GM03348 (cell line): Measurements from ENCODE around the gene NDFIP2.

Experiments used
- DNase-seq: peaks from one replicate; pipeline ENCODE4 v3.0.0; 2012; ENCODE audit warnings: low spot score

NDFIP2 gene

DNA sequence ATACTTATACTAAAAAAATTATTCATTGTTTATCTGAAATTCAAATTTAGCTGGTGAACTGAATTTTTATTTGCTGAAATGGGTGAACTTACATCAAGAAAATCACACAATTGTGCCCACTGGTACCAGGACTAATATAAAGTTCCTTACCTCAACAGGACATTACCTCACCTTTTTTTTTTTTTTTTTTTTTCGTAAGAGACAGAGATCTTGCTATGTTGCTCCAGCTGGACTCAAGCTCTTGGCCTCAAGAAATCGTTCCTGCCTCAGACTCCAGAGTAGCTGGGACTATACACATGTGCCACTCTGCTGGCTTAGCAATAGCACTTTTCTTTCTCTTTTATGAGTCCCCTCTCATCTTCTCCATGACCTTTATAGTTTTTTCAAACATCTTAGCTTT, 22.5 kb upstream of the NDFIP2 start:
- no peak for DNase-seq

DNA sequence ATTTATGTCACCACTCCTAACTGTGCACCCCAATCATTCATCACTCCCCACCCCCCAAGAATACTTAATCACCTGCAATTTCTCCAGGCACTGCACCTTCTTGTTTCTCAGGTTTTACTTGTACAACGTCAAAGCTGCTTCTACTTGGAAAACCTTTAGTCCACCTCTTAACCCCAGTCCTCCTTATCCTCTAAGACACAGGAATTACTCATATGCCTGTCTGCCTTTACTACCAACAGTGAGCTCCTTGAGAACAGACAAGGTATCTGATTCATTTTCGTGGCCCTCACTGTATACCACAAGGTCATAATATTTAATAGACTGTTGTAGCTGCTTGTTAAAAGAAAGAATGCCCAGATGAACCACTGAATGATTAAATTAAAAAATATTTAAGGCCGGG, 21.0 kb upstream of the NDFIP2 start:
- DNase-seq, result no peak

DNA sequence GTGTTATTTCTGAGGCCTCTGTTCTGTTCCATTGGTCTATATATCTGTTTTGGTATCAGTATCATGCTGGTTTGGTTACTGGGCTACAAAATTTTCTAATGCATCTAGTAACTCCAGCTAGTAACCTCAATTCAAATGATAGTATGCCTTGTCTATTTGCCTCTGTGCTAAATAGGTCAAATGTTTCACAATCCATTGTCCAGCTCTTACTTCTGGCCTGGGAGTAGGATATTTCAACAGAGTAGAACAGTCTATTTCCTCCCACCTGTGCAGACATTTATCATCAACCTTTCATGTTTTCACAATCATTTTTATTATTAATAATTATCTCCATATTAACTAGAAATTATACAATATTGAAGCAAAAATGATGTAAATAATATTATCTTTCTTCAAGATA, 18.1 kb upstream of the NDFIP2 start:
- no peak for DNase-seq

DNA sequence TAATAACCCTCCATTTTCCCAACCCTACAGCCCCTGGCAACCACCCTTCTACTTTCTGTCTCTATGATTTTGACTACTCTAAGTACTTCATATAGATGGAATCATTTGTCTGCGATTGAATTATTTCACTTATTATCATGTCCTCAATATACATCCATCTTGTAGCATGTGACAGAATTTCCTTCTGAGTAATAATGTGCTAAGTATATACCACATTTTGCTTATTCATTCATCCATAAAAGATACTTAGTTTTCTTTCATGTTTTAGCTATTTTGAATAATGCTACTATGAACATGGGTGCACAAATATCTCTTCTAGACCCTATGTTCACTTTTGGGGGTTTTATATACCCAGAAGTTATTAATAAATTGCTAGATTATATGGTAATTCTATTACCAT, 17.4 kb upstream of the NDFIP2 start:
- no peak for DNase-seq

DNA sequence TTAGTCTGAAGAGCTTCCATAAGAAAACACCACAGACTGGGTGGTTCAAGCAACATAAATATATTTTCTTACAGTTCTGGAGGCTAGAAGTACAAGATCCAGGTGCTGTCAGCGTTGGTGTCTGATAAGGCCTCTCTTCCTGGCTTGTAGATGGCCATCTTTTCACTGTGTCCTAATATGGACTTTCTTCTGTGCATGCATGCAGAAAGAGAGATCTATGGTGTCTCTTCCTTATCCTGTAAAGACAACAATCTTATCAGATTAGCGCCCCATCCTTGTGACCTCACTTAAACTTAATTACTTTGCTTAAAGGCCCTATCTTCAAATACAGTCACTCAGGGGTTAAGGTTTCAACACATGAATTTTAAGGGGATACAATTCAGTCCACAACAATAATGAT, 14.1 kb upstream of the NDFIP2 start:
- DNase-seq, result no peak

DNA sequence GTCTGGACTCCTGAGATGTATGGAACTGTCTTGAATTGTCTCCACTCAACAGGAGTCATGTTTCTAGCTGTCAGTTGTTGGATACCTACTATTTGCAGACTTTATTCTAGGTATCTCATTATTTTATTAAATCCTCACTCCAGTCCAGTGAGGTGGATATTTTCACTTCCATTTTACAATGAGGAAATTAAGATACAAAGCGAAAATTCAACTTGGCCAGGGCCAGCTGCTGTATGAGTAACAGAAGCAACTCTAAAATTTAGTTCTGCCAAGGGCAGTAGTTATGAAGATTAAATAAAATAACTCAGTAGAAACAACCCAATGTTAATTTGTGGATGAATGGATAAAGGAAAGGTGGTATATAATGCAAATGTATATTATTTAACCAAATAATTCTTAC, 12.6 kb upstream of the NDFIP2 start:
- no peak for DNase-seq

DNA sequence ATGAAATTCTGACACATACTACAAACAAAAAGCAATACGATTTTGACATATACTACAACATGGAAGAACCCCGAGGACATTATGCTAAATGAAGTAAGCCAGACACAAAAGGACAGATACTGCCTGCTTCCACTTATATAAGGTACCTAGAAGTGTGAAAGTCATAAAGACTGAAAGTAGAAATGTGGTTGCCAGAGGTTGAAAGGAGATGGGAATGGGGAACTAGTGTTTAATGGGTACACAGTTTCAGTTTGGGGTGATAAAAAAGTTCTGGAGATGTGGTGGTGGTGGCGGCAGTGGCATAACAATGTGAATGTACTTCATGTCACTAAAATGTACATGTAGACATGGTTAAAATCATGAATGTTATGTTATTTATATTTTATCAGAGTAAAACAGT, 12.1 kb upstream of the NDFIP2 start:
- DNase-seq, result no peak

DNA sequence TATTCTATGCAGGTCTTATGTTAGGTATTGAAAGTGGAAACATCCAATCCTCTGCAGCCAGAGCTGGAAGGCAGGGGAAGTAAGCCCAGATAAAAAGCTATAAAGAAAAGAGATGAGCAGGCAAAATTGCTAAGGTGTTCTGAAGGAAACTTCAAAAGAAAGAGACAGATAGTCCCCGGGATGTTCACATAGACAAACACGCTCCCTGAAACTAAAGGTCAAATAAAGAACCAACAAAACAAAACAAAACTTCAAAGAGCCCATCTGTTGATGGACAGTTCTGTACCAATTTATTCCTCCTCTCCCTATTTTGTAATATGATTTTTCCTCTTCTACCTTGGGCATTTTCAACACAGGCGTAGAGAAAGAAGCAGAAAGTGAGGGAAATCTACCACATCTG, 11.3 kb upstream of the NDFIP2 start:
- no peak for DNase-seq

DNA sequence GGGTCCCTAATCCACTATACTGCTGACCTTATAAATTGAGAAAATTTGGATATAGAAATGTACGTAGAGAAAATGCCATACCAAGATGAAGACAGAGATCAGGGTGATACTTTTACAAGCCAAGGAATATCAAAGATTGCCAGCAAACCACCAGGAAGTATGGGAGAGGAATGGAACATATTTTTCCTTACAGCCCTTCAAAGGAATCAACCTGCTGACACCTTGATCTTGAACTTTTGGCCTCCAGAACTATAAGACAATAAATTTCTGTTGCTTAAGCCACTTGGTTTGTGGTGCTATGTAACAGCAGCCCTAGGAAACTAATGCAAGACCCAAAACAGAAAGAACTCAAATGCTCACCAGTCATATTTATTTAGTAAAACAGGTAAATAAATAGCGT, 10.3 kb upstream of the NDFIP2 start:
- no peak for DNase-seq

DNA sequence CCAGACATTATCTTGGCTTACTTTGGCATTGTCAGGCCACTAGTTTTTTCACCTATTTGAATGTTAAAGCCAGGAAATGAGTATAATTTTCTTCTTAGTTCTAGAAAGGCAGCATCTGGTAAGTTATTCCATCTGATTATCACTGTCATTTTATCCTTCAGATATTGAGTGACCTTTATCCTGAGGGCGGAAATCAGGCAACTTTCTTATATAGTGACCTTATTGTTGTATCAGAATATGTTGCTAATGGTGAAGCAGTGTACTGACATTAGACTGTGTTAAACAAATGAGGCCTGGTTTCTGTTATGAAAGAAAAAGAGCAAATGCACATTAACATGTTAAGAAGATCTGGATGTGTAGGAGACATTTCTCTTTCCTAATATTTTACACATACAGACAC, 5.4 kb upstream of the NDFIP2 start:
- no peak for DNase-seq

DNA sequence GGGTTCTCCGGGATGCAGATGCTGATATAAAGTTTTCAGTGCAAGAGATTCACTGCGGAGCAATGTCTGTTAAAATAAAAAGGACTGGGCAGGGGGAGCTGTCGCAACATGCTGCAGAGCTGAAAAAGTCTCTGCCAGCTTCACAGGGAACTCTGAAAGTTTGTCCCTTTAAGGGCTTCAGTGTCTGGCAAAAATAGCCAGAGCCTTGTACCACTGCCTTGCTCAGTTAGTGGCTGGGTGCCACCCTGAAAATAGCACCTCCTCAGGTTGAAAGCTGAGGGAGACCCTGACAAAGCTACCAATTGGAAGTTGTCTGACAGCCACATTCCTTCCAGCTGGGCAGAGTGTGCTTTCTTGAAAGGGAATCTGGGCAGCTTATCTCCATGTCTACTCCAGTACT, 3.0 kb upstream of the NDFIP2 start:
- no peak for DNase-seq

DNA sequence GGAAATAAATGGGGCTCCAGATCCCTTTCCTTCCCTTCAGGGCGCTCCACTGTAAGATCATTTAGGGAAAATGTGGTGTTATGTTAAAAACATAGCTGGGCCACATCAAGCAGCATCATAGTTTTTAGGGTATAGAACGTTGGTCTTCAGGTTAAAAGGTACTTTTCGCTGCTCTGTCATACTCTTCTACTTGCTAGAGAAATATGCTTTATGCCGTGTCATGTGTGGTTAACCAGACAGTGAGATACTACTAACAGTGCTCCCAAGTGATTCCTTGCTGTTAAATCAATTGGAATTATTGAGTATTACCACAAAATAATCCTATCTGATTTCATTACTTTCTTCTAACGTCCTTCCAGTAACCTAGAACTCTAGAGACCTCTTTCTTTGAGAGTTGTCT, 1.1 kb upstream of the NDFIP2 start:
- DNase-seq, result no peak

DNA sequence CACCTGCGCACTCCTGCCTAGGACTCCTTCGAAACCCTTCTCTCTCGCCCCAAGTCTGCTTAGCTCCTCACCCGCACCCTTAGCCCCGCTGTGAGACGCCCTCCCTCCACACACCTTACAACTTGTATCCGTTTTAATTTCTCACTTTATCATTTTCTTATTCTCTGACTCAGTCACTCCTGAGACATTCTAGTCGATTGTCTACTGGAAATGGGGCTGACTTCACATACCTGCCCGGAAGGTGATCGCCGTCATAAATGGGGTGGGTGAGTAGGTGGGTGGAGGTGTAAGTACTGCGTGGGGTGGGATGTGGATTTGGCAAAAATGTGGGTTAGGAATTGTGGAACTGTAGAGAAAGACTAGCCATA, 714 bp downstream of the NDFIP2 start:
- no peak for DNase-seq

DNA sequence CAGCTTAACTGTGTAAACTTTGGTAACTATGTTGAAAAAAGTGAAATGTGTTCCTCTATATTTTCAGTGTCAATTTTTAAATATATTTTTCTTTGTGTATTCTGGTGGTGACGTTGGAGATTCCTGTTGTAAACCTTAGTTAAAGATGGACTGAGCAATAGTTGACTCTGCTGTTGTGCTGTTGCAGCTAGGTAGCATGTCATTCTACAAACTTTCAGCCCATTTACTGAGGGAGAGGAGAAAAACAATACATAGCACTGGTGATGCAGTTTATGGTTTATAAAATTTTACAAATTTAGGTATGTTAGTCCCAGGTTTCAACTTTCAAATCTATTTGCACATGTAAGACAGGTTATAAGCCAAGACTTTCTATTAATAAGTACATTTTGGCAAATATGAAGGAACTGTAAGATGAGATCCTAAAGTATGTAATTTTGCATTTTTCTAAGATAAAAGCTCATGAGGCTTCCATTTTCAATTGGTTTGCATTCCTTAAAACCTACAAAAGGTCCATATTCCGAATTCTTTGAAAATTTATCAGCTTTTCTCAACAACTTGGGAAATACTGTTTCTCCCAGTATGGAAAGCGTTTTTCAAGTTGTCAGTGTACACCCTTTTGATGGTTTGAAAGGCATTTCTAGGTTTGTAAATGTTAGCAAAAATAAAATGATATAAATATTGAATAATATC, 1.5 kb downstream of the NDFIP2 start:
- peak; percentile 9 for DNase-seq

DNA sequence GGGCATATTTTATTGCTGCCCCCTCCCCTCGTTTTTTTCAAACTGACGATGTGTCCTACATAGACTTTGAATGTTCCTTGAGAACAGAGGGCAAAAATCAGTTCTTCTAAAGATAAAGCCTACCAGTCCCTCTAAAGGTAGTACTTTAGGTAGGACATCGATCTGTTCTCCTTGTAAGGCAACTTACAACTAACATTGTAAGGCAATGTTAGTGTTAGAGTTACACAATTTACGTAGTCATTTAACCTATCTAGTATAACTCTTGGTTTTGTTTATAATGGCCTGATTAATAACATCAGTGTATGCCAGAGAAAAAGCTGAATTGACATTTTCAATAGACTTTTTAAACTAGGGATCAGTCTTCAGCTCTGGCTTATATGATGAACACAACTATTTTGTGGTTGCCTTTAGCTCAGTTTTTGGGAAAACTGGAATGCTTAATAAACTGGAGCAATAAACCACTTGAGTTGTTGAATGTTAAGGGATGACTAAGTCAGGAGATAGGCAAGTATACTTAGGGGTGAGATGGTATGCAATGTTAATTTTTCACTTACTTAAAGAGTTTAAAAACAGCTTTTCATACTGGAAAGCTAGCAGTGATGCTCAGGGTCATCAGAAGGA, 2.2 kb downstream of the NDFIP2 start:
- DNase-seq, result peak; percentile 62

DNA sequence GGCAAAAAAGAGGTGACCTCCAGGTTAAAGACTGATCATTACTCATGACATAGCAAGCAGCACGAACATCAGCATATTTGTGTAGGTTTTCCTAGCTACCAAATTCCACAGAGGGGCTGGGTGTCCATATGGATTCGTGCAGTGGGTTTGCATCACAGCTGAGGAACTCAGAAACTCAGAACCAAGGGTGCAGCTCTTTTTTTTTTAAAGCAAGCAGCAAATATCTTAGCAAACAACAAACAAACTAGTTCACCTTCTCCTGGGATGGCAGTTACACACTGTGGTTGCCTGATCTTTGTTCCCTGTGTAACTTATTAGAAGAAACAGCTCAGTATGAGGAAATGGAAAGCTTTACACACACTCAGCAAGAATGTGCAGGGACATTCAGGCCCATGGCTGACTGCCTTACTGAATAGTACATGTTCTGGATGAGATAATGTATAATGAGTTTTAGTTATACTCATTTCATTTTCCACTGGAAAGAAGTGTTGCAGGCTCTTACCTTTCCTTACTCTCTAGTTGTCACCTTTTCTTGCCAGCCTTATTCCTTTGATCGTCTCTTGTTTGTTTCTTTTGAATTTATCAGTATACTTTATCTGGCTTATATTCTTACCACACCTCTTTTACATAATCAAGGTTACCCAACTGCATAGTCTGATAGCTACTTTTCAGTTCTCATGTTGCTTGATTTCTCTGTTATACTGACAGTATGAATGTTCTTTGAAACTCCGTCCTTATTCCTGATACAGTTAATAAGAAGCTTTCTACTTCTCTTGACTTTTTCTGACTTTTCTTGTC, 4.3 kb downstream of the NDFIP2 start:
- DNase-seq, result peak; percentile 60

DNA sequence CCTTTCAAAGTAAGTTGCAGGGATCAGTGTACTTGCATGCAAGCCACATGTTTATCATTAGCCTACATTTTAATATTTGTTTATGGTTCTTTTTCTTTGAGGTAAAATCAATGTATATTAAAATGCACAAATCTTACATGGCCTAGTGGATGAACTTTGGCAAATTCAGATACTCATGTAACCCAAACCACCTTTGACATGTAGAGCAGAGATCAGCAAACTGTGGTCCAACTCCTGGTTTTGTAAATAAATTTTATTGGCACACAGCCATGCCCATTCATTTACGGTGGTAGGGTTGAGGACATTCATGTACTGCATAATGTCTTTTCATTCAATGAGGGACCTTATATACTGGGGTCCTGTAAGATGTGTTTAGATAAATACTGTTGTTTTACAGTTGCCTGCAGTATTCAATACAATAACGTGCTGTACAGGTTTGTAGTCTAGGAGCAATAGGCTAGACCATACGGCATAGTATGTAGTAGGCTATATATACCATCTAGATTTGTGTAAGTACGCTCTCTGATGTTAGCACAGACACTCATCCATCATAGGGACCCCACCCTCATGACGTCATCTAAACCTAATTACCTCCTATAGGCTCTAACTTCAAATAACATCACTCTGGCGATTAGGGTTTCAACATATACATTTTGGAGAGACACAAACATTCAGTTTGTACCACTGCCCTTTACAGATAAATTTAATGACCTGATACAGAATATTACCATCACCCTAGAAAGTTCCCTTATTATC, 5.7 kb downstream of the NDFIP2 start:
- no peak for DNase-seq

DNA sequence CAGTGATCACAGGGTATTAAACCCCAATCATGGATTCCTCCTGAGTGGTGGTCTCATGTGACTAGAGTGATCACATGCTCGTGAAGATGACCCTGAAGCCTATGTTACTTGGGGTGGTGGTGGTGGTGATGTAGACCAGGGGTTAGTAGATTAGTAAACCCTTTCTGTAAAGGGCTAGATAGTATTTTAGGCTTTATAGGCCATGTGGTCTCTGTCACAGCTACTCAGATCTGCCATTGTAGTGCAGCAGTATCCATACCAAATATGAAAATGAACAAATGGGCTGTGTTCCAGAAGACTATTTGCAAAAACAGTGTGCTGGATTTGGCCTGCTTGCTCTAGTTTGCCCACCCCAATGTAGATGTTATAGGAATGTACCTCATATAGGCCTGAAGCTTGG, 9.4 kb downstream of the NDFIP2 start:
- DNase-seq, result no peak

DNA sequence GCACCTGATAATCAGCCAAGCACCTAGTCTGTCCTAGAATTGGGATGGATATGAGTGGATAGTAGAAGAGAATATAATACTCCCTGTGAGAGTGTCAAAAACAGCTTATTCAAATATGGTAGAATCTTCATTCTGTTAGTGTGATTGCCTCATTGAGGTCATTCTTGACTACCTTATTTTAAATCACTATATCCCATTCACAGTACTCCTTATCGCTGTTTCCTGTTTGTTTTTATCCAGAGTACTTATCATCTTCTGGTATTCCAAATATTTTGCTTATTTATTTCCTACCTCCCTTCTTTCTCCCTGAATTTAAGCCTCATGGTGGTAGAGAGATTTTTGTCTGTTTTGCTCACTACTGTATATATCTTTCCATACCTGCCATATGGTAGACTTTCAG, 9.9 kb downstream of the NDFIP2 start:
- no peak for DNase-seq

DNA sequence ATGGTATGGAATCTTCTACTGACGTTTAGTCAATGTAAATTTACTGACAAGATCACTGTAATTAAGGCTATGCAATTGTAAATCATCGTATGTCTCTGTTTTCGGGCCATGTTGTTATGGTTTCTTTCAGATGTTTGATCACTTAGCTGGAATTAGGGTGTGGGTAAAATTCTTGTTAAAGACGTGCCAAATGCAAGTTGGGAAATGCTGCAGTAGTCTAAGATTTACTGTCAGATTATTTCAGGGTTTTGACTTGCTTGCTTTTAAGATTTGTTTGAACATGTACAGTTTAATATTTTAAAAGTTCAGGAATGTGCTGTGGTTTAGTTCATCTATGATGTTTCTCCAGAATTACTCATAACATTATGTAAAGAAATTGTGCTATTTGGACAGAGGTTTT, 10.8 kb downstream of the NDFIP2 start:
- DNase-seq, result peak; percentile 57

DNA sequence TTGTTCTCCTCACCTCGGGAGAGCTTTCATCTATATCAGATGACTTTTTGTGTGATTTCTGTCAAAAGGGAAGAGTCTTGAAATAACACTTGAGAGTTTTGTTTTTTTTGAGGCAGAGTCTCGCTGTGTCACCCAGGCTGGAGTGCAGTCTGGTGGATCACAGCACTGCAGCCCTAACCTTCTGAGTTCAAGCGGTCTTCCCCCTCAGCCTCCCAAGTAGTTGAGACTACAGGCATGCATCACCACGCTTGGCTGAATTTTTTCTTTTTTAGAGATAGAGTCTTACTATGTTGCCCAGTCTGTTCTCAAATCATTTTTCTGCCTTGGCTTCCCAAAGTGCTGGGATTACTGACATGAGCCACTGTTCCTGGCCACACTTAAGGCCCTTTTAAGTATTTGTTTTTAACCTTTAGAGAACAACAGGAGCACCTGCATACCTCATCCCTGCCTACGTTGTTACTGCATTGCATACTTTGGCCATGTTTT, 11.4 kb downstream of the NDFIP2 start:
- no peak for DNase-seq

DNA sequence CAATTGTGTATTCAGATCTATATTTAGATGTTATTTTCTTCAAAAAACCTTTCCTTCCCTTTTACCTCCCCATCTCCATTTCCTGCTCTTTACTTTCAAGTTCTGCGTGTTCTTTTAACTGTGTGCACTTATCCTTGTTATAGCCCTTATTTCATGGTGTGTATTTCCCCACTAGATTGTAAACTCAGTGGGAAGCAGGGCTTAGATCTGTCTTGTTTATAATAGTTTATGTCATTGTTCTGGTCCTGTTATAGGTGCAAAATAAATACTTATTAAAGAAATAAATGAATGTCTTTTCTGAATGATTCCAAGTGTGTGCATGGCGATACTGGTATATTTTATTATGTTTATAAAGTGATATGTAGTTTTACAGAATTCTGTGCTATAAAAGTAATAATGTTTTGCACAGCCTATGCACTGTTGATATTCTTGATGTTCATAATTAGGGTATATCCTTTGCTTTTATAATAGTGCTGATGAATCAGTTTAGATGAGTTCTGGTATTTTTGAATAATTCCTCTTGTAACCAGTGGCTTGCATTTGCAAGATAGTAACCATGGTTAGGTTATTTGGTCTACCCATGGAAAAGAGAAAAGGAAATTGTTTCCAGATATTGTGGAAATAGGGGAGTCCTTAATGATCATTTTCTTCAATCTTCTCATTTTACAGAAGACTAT, 12.1 kb downstream of the NDFIP2 start:
- no peak for DNase-seq
